ES-I3 (cell line): ENCODE data around the gene CBLB.

Experiments used
- H3K36me3 ChIP-seq: 2 replicates; pipeline ENCODE4 v1.6.1; 2013; ENCODE audit warnings: mild to moderate bottlenecking, low read length, control low read depth, moderate library complexity; ENCODE audit not compliant: insufficient read depth
- H3K4me1 ChIP-seq: 2 replicates; pipeline ENCODE4 v1.6.1; 2013; ENCODE audit warnings: mild to moderate bottlenecking, control low read depth, low read length; ENCODE audit not compliant: insufficient read depth
- H3K9ac ChIP-seq: 2 replicates; pipeline ENCODE4 v1.6.1; 2013; ENCODE audit warnings: low read depth, mild to moderate bottlenecking, low read length, moderate library complexity
- H3K9me3 ChIP-seq: 2 replicates; pipeline ENCODE4 v1.6.1; 2013; ENCODE audit warnings: mild to moderate bottlenecking, low read length, moderate library complexity; ENCODE audit not compliant: control insufficient read depth, insufficient read depth

Gene CBLB

DNA sequence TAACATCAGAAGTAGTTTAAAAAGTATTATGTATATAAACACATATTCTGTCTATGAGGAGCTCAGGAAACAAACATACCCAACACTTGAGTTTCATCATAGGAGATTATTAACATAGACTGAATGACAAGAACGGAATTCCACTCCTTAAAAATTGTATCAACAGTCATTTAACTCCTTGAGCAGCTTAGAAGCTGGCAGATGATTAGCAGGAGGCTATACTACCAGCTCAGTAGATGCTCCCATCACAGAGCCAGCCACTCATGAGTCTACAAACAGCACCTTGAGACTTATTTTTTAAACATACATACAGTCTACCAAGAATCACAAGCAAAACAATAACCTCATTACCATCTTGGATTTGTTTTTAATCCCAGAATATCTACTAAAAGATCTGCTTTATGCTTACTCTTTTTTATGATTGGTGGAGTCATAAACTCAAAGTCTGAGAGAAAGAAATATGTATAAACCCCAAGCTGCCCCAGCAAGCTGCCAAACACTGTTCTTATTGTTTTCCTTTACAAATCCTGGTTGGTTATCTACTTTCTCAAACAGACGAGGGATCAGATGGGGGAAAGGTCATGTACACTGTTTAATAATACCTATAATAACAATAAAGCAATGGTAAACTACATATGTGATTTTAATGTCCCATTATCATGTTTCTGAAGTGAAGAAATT, 59.5 kb downstream of the CBLB start:
- no peak overlapping the region for H3K9ac ChIP-seq
- no peaks in the 10 kb centered on the region; the same call in 1 of the 2 replicates for H3K36me3 ChIP-seq
- H3K9me3 ChIP-seq = no peaks in the 10 kb centered on the region
- peaks cover 4% of the 10 kb centered on the region; the same call in 1 of the 2 replicates for H3K4me1 ChIP-seq

DNA sequence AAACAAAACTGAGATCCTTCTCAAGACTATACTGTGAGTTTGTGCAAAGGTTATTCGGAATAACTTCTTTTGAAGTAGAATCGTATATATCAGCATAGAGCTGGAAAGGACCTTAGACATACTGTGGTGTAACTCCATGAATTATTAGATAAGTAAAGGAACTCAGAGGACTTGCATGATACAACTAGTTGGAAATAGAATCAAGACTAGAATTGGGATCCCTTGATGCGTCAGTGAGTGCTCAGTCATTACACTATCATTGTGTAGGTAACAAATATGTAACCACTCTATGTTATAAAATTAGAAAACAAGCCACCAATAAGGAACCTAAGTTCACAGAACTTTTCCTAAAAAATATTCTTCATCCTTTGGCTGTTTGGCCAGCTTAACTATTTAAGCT, 61.1 kb downstream of the CBLB start:
- Histone ChIP-seq H3K9ac (no peak overlapping the region), H3K36me3 (no peaks in the 10 kb centered on the region; the same call in 1 of the 2 replicates), H3K9me3 (no peaks in the 10 kb centered on the region), H3K4me1 (peaks cover 4% of the 10 kb centered on the region; the same call in 1 of the 2 replicates)

DNA sequence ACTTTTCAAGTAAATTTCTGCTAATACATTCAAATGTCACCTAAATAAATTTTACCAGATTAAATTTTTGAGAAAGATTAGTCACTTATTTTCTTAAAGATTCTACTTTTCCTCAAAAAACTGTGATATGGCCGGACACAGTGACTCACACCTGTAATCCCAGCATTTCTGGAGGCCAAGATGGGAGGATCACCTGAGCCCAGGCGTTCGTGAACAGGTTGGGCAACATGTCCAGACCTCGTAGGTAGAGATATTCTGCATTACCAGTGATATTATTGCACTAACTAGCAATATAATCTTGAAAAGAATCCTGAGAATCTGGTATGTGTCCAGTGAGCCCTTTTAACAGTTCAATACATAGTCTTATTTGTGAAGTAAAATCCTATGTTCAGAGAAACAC, 61.7 kb downstream of the CBLB start:
- H3K36me3 ChIP-seq = no peaks in the 10 kb centered on the region; the same call in 1 of the 2 replicates
- no peak overlapping the region for H3K9ac ChIP-seq
- H3K4me1 ChIP-seq = peaks cover 4% of the 10 kb centered on the region; the same call in 1 of the 2 replicates
- H3K9me3 ChIP-seq = no peaks in the 10 kb centered on the region

DNA sequence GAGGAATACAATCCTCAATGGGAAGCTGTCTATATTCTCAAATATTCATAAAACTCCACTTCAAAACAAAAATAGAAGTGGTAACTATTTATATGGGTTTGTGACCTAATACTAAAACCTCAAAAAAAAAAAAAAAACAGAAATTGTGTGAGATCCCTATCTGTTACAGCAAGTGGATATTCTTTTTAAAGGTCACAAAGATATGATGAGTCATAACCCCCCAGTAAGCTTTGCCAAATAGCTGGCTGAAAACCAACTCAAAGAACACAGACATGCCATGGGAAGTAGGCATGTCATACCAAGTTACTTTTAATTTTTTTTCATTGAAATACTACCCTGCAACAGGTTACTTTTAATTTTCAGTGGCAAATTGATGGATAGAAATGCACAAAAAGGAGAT, 62.5 kb downstream of the CBLB start:
- H3K9me3 ChIP-seq = no peaks in the 10 kb centered on the region
- no peaks in the 10 kb centered on the region; the same call in 1 of the 2 replicates for H3K36me3 ChIP-seq
- no peak overlapping the region for H3K9ac ChIP-seq
- peaks cover 5% of the 10 kb centered on the region for H3K4me1 ChIP-seq

DNA sequence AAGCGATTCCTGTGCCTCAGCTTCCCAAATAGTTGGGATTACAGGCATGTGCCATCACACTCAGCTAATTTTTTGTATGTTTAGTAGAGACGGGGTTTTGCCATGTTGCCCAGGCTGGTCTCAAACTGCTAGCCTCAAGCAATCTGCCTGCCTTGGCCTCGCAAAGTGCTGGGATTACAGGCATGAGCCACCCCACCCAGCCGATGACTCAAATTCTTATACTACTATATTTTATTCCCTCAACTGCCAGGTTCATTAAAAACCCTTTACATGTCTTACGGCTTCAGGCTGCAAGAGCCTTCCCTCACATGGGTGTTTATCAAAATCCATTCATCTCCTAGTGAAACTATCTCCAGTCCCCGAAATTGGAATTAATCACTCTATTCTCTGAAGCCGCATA, 63.4 kb downstream of the CBLB start:
- no peaks in the 10 kb centered on the region; the same call in 1 of the 2 replicates for H3K9me3 ChIP-seq
- no peaks in the 10 kb centered on the region; the same call in 1 of the 2 replicates for H3K36me3 ChIP-seq
- H3K9ac ChIP-seq = no peak overlapping the region
- H3K4me1 ChIP-seq = peaks cover 7% of the 10 kb centered on the region

DNA sequence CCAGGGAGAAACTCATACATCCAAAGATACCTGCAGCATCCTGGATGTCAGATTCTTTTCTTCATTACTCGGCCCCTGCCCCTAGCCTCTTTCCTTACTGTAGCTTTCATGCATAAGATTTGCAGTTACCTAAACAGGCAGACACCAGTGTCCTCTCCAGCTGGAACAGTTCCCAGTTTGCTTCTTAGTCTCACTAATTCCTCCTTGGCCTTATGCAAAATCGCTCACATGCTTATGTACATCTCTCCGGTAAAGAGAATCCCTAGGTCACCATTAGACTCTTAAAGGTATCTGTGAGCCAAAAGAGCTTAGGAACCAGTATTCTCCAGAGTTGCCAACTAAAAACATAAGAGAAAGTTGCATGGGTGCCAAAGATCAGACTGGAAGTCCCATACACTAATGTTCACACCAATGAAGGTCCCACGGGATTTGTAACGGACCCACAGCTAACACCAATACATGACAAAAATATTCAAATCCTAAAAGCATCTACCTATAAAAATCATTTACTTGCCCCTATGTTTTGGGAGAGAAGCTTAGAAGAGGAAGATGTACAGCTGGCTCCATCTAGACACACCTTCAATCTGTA, 66.6 kb downstream of the CBLB start:
- no peaks in the 10 kb centered on the region; the same call in 1 of the 2 replicates for H3K9me3 ChIP-seq
- no peaks in the 10 kb centered on the region; the same call in 1 of the 2 replicates for H3K36me3 ChIP-seq
- H3K4me1 ChIP-seq = peaks cover 22% of the 10 kb centered on the region
- no peak overlapping the region for H3K9ac ChIP-seq

DNA sequence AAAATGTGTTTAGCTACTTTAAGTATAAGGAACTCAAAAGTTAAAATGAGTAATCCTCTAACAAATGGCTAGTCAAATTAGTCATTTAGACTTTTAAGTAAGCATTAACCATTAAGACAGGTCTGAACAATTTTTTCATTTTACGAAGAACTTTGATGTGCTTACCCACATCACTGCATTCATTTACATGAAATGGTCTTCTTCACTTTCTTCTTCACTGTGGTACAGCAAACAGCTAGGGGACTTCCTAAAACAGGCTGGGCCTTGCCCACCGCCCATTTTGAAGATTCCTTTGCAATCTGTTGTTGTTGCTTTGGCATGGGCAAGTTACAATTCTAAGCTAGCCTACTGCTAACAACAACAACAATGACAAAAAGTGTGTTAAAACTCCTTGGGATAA, 67.4 kb downstream of the CBLB start:
- H3K9me3 ChIP-seq = no peaks in the 10 kb centered on the region; the same call in 1 of the 2 replicates
- no peaks in the 10 kb centered on the region; the same call in 1 of the 2 replicates for H3K36me3 ChIP-seq
- peaks cover 22% of the 10 kb centered on the region for H3K4me1 ChIP-seq
- H3K9ac ChIP-seq = no peak overlapping the region

DNA sequence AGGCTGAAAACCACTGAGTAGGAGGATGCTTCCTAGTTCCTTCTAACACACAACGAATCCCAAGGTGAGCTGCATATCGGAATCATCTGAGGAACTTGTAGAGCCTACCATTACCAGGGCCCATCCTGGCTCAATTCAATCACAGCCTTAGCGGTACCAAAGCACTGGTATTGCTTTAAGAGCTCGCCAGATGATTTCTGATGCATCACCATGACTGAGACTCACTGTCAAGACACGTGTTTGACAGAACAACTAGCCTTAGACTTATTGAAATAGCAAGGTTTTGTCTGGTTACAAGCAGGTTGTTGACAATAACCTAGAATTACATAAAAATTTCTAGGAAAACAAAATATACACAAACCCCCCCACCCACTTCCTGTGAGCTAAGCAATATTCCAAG, 68.5 kb downstream of the CBLB start:
- Histone ChIP-seq H3K36me3 (no peaks in the 10 kb centered on the region; the same call in 1 of the 2 replicates), H3K9me3 (no peaks in the 10 kb centered on the region; the same call in 1 of the 2 replicates), H3K9ac (no peak overlapping the region), H3K4me1 (peaks cover 22% of the 10 kb centered on the region)

DNA sequence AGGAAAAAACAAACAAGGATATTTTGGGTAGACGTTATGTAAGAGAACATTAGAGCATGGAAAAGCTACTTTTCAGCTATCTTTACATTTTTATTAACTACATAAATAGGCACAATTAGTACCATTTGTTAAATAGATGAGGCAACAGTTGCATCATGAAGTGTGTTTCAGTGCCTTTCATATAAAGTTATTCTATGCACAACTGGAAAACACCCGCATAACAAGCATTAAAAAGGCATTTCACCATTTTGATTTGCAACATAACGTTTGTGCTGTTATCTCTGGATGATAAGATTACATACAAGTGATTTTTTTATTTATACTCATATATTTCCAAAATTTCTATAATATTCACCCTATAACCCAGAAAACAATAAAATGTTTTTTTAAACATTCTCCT, 69.5 kb downstream of the CBLB start:
- Histone ChIP-seq H3K36me3 (no peaks in the 10 kb centered on the region), H3K4me1 (peaks cover 22% of the 10 kb centered on the region), H3K9ac (no peak overlapping the region), H3K9me3 (no peaks in the 10 kb centered on the region; the same call in 1 of the 2 replicates)

DNA sequence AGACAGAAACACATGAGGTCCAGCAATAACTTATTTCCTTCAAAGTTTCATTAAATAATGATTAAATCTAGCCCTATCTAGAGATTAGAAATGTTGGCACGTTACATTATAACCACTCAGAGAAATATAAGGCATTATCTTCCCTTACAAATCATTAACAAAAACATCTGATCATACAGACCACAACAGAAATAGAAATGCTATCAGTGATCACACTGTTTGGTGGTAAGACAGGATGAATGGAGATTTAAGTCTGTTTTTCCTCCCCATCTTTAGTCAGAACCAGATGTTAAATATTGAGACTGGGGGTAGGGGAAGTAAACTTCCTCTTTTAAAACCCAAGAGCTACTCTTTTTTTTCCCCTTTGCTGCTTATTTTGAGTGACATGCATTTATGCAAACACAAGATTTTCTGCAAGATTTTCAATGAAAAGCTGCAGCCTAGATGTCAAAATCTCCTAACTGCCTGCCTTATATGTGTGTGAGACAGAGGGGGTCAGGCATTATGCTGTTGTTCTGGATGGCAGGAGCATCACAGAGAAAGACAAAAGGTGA, 70.4 kb downstream of the CBLB start:
- Histone ChIP-seq H3K9me3 (no peaks in the 10 kb centered on the region; the same call in 1 of the 2 replicates), H3K4me1 (peaks cover 22% of the 10 kb centered on the region), H3K36me3 (no peaks in the 10 kb centered on the region), H3K9ac (no peak overlapping the region)

DNA sequence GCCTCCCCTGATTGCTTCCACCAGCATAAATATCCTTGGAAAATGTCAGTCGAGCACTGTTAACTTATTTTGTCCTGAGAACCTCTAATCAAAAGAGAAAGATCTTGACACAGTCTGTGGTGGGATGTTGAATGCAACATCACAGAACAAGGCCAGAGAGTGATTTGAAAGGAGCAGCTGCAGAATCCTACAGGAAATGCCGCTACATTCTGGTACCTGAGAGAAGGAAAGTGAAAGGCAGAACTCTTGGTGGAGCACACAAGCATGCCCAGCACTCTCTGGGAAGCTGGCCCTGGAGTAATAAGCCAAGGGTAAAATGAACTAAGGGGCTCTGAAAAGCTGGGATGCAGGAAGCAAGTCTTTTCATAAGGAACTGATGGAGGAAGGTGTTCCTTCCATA, 75.8 kb downstream of the CBLB start:
- Histone ChIP-seq H3K9me3 (no peaks in the 10 kb centered on the region), H3K9ac (no peak overlapping the region), H3K4me1 (peaks cover 5% of the 10 kb centered on the region; the same call in 1 of the 2 replicates), H3K36me3 (no peaks in the 10 kb centered on the region)

DNA sequence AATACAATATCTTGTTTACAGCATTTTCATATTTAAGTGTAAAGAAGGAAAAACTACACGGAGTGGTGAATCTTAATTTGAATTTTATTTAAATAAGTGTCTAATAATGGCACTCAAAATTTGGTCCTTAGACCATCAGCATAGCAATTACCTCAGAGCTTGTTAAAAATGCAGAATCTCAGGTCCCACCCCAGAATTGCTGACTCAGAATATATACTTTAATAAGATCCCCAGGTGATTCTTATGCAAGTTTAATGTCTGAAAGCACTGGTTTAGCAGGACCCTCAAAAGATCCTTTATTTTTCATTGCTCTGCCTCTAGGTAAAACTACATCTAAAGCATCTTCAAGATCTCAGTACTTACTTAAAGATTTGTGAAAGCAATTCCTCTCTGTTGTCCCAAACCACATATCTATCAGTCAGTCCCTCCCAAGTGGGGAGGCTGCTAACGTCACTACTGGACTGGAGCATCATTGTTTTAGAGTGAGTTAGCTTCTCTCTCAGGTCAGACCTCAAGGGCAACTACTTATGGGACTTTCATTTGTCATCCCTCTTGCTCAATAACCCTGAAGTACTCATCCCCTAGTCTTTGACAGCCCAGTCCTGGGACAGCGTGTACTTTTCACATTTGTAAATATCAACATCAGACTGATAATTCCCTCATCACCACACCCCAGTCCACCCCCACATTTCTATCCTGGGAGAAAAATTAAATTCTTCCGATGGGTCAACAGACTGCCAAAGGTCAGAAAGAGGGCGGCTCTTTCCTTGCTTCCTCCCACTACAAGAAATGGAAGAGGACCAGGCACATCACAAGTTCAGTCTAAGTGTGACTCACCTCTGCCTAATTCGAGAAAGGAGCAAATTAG, 76.7 kb downstream of the CBLB start:
- no peaks in the 10 kb centered on the region for H3K36me3 ChIP-seq
- H3K9ac ChIP-seq = no peak overlapping the region
- no peaks in the 10 kb centered on the region for H3K9me3 ChIP-seq
- H3K4me1 ChIP-seq = 0 out of 2 replicates have a peak, but pooled peaks cover 5% of the 10 kb centered on the region

DNA sequence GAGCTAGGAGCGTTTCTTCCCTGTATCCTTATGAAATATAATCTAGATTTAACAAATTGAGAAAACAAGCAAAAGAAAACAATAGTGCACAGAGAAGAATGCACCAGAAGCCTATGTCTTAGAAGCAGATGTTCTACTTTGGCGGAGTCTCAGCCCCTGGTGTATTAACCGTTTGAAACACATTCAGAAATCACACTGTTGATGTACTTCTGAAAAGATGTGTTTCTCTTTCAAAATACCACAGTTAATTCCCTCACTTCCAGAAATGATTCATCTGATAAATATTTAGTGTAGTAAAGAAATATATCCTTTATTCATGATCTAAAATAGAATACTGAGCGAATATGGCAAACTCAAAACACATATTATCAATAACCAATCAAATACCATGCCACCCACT, 77.7 kb downstream of the CBLB start:
- no peak overlapping the region for H3K9ac ChIP-seq
- no peaks in the 10 kb centered on the region for H3K36me3 ChIP-seq
- 0 out of 2 replicates have a peak, but pooled peaks cover 5% of the 10 kb centered on the region for H3K4me1 ChIP-seq
- no peaks in the 10 kb centered on the region for H3K9me3 ChIP-seq

DNA sequence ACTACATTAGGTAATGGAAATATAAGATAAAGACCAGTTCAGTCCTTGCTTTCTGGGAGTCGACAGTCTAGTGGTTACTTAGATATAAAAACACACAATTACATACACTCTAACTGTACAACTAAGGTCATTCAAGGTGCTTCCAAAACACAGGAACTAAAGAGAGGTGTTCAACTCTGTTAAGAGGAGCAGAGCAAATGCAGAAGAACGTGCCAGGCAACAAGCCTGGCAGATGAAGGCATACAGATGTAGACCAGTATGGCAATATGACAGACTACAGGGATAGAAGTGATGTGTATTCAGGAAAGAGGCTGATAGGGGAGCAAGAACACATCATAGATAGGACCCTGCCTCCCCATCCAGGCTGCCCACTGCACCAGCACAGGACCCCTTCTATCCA, 78.3 kb downstream of the CBLB start:
- H3K9me3 ChIP-seq = no peaks in the 10 kb centered on the region
- no peaks in the 10 kb centered on the region for H3K36me3 ChIP-seq
- H3K4me1 ChIP-seq = 0 out of 2 replicates have a peak, but pooled peaks cover 5% of the 10 kb centered on the region
- H3K9ac ChIP-seq = no peak overlapping the region
